Measurements from ENCODE around the gene EVI2A. TPM values are rescaled to one million over a fixed set of nuclear protein-coding genes. Genes with fewer than 3 reads are reported as not detected.

Gene EVI2A
- total RNA-seq, 1 experiment from 2014 or later, result 2.6 TPM

DNA sequence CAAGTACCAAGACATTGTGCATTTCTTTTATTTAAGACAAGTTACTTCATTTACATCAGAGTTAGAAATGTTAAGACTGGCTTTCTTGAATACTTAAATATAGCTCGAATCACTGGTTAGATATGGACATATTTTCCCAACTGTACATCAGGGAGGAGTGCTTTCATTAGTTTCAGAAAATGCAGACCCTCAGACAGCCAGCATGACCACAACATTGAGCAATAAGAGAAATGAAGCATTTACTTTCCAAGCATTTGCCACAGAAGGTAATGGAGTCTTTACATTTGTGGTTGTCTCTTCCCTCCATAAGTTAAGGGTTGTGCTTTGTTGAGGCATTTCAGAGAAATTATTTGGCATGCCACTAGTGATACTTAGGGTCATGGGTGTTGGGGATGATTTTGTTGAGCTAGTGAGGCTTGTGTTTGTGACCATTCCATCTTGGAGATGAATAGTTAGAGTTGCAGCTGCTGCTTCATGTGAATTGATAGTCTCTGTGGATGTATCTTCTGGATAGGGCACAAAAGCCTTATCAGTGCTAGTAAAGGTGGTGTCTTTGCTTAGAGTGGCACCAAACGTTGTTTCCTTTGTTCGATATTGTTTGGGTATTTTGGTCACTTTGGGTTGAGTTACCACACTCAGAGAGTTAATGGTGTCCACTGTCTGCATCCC lies 26.5 kb downstream of the EVI2A start:
- no TSS peak for BruUV-seq (replicated peaks)
- no peak overlapping the region for H3K4me3 Mint-ChIP-seq (ENCODE audit: unreplicated experiment)

DNA sequence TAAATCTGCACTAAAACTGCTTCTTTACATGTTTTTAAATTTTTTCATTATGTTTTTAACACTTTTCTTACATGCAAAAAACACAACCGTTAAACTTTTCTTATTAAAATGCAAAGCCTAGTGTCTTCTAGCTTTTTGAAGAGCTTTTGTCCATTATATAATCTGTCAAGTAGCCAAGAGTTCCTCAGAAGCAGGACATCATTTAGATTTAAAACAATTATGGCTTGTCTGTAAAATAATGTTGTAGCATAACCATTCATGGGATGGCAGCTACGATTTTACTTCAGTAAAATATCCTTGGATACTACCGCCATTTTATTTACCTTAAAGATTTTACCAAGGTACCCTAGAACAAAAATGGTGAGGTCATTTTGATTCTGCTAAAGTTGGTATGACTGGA lies 27.2 kb downstream of the EVI2A start:
- no peak for DNase-seq (ENCODE audit: unreplicated experiment)
- no peak overlapping the region for H3K4me3 Mint-ChIP-seq (ENCODE audit: unreplicated experiment)
- peaks cover 13% of the 10 kb centered on the region for H3K4me1 Mint-ChIP-seq (ENCODE audit: insufficient read depth, unreplicated experiment)
- H3K9me3 Mint-ChIP-seq (ENCODE audit: unreplicated experiment), result no peaks in the 10 kb centered on the region
- POLR2A ChIA-PET, result interaction anchor here (0.6 to 1.3 kb wide), 4 partner anchors 11 to 46 kb away, joined by 3 to 4 read pairs (median 3); no protein-coding TSS in a partner anchor
- H3K27ac Mint-ChIP-seq (ENCODE audit: low read depth, unreplicated experiment), result no peak overlapping the region
- CTCF ChIA-PET, result no interaction called here
- BruUV-seq (replicated peaks), result no TSS peak
- intact Hi-C loops (cut with micrococcal nuclease), result no loop called here
- peaks cover 8% of the 10 kb centered on the region for H3K36me3 Mint-ChIP-seq (ENCODE audit: insufficient read depth, unreplicated experiment)
- TF ChIP-seq, protein P1, sequence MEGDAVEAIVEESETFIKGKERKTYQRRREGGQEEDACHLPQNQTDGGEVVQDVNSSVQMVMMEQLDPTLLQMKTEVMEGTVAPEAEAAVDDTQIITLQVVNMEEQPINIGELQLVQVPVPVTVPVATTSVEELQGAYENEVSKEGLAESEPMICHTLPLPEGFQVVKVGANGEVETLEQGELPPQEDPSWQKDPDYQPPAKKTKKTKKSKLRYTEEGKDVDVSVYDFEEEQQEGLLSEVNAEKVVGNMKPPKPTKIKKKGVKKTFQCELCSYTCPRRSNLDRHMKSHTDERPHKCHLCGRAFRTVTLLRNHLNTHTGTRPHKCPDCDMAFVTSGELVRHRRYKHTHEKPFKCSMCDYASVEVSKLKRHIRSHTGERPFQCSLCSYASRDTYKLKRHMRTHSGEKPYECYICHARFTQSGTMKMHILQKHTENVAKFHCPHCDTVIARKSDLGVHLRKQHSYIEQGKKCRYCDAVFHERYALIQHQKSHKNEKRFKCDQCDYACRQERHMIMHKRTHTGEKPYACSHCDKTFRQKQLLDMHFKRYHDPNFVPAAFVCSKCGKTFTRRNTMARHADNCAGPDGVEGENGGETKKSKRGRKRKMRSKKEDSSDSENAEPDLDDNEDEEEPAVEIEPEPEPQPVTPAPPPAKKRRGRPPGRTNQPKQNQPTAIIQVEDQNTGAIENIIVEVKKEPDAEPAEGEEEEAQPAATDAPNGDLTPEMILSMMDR (IDR thresholded peaks at IDR 0.05; ENCODE audit: unreplicated experiment), result no peak
- no peaks in the 10 kb centered on the region for H3K27me3 Mint-ChIP-seq (ENCODE audit: insufficient read depth, unreplicated experiment)

More for the DNA sequence above, 26.5 kb downstream of the EVI2A start:
- no peak overlapping the region for H3K27ac Mint-ChIP-seq (ENCODE audit: low read depth, unreplicated experiment)
- no peak for DNase-seq (ENCODE audit: unreplicated experiment)
- intact Hi-C loops (cut with micrococcal nuclease), result no loop called here
- H3K36me3 Mint-ChIP-seq (ENCODE audit: insufficient read depth, unreplicated experiment), result peaks cover 8% of the 10 kb centered on the region
- TF ChIP-seq, protein P1 (IDR thresholded peaks at IDR 0.05; ENCODE audit: unreplicated experiment), result no peak
- ChIA-PET POLR2A (interaction anchor here (0.6 to 1.3 kb wide), 3 partner anchors 12 to 45 kb away, joined by 3 read pairs; no protein-coding TSS in a partner anchor), CTCF (no interaction called here)
- peaks cover 6% of the 10 kb centered on the region for H3K4me1 Mint-ChIP-seq (ENCODE audit: insufficient read depth, unreplicated experiment)
- H3K27me3 Mint-ChIP-seq (ENCODE audit: insufficient read depth, unreplicated experiment), result no peaks in the 10 kb centered on the region
- no peaks in the 10 kb centered on the region for H3K9me3 Mint-ChIP-seq (ENCODE audit: unreplicated experiment)

DNA sequence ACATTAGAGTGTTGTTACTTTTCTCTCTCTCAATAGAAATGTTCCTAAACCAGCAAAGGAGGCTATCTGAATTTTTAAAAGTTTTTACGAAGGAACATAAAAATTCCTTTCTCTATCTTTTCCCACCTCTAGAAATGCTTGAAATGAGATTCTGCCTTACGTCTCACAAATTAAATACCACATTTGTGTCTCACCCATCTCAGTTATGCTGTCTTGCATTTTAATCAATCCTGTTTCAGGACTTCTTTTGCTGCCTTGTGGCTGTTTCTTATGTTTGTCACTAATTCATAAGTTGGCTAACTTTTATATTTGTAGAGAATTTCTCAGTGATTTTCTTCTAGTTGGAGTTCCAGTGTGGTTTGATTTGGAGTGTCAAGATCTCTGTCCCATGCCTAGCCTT lies 27.8 kb downstream of the EVI2A start:
- peaks cover 19% of the 10 kb centered on the region for H3K4me1 Mint-ChIP-seq (ENCODE audit: insufficient read depth, unreplicated experiment)
- intact Hi-C loops (cut with micrococcal nuclease), result no loop called here

DNA sequence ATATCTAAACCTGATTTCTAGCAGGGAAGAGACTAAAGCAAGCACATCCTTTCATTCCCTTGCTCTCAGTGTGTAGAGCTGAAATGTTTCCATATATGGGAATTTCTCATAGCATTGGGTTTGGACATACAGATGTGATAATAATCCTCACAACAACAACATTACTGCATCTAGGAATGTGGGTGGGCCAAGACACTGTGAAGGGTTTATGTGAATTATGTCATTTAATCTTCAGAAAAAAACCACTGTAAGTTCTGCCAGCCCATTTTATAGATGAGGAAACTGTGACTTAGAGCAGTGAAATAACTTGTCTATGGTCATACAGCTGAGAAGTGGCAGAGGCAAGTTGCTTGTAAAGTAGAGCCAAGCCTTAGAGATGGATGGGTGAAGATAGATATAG lies 29.6 kb downstream of the EVI2A start:
- no peaks in the 10 kb centered on the region for H3K9me3 Mint-ChIP-seq (ENCODE audit: unreplicated experiment)
- intact Hi-C loops (cut with micrococcal nuclease), result no loop called here
- no peak overlapping the region for H3K4me3 Mint-ChIP-seq (ENCODE audit: unreplicated experiment)
- no peak for DNase-seq (ENCODE audit: unreplicated experiment)
- no TSS peak for BruUV-seq (replicated peaks)
- H3K27ac Mint-ChIP-seq (ENCODE audit: low read depth, unreplicated experiment), result no peak overlapping the region
- H3K4me1 Mint-ChIP-seq (ENCODE audit: insufficient read depth, unreplicated experiment), result peaks cover 19% of the 10 kb centered on the region
- H3K27me3 Mint-ChIP-seq (ENCODE audit: insufficient read depth, unreplicated experiment), result no peaks in the 10 kb centered on the region
- POLR2A ChIA-PET, result interaction anchor here (0.5 to 1.2 kb wide), 3 partner anchors 15 to 893 kb away, joined by 3 read pairs; no protein-coding TSS in a partner anchor
- TF ChIP-seq, protein P1 (IDR thresholded peaks at IDR 0.05; ENCODE audit: unreplicated experiment), result no peak
- peaks cover 8% of the 10 kb centered on the region for H3K36me3 Mint-ChIP-seq (ENCODE audit: insufficient read depth, unreplicated experiment)
- CTCF ChIA-PET, result no interaction called here

More for the DNA sequence above, 27.8 kb downstream of the EVI2A start:
- POLR2A ChIA-PET, result interaction anchor here (1.0 kb wide), 1 partner anchor 36 kb away, joined by 4 read pairs; no protein-coding TSS in a partner anchor
- peaks cover 8% of the 10 kb centered on the region for H3K36me3 Mint-ChIP-seq (ENCODE audit: insufficient read depth, unreplicated experiment)
- BruUV-seq (replicated peaks), result no TSS peak
- TF ChIP-seq, protein P1 (IDR thresholded peaks at IDR 0.05; ENCODE audit: unreplicated experiment), result no peak
- no peaks in the 10 kb centered on the region for H3K9me3 Mint-ChIP-seq (ENCODE audit: unreplicated experiment)
- H3K4me3 Mint-ChIP-seq (ENCODE audit: unreplicated experiment), result no peak overlapping the region
- no peaks in the 10 kb centered on the region for H3K27me3 Mint-ChIP-seq (ENCODE audit: insufficient read depth, unreplicated experiment)
- CTCF ChIA-PET, result no interaction called here
- DNase-seq (ENCODE audit: unreplicated experiment), result no peak
- H3K27ac Mint-ChIP-seq (ENCODE audit: low read depth, unreplicated experiment), result no peak overlapping the region

Data from MCF 10A (cell line).